Osteocyte (in vitro differentiated cells): ENCODE measurements around the gene TRIM14. TPM values are rescaled to one million over a fixed set of nuclear protein-coding genes. Genes with fewer than 3 reads are reported as not detected.

Experiments used
- DNase-seq: peaks from one replicate; pipeline ENCODE4 v3.0.0; 2021; ENCODE audit warnings: mixed read lengths; ENCODE audit not compliant: unreplicated experiment; ENCODE audit errors: extremely low spot score
- H3K27ac Mint-ChIP-seq: one replicate; pipeline ENCODE4 v1.8.0; 2021; ENCODE audit warnings: mild to moderate bottlenecking, mixed read lengths; ENCODE audit not compliant: unreplicated experiment
- H3K27me3 Mint-ChIP-seq: one replicate; pipeline ENCODE4 v1.8.0; 2021; ENCODE audit warnings: mixed read lengths; ENCODE audit not compliant: unreplicated experiment
- H3K36me3 Mint-ChIP-seq: one replicate; pipeline ENCODE4 v1.8.0; 2021; ENCODE audit warnings: mixed read lengths; ENCODE audit not compliant: unreplicated experiment
- H3K4me1 Mint-ChIP-seq: one replicate; pipeline ENCODE4 v1.8.0; 2021; ENCODE audit warnings: mixed read lengths; ENCODE audit not compliant: unreplicated experiment
- H3K4me3 Mint-ChIP-seq: one replicate; pipeline ENCODE4 v1.8.0; 2021; ENCODE audit warnings: mild to moderate bottlenecking, moderate library complexity, mixed read lengths; ENCODE audit not compliant: unreplicated experiment
- H3K9me3 Mint-ChIP-seq: one replicate; pipeline ENCODE4 v1.8.0; 2021; ENCODE audit warnings: mixed read lengths; ENCODE audit not compliant: unreplicated experiment
- CTCF ChIP-seq: fragments of 200-600 bp; sonication (generic); IDR thresholded peaks from 2 replicates; pipeline ENCODE4 v1.5.0; 2021; ENCODE audit warnings: antibody characterized with exemption, mild to moderate bottlenecking, moderate library complexity
- total RNA-seq: library from RNA; stranded (reverse); gene quantifications from 2 replicates; pipeline ENCODE4 v1.2.1, GENCODE V29; 2021

TRIM14 gene
- total RNA-seq, 1 donor from 2014 or later: 0.48 TPM

GRCh38 chr9:98097836-98098235 lies 21.2 kb downstream of the TRIM14 start:
- no peaks in the 10 kb centered on the region for H3K4me1 Mint-ChIP-seq
- H3K36me3 Mint-ChIP-seq: no peaks in the 10 kb centered on the region
- DNase-seq: no peak
- no peak overlapping the region for H3K4me3 Mint-ChIP-seq
- H3K27me3 Mint-ChIP-seq: peaks cover under 1% of the 10 kb centered on the region
- no peak for TF ChIP-seq CTCF
- H3K27ac Mint-ChIP-seq: no peak overlapping the region
- H3K9me3 Mint-ChIP-seq: no peaks in the 10 kb centered on the region

- Mint-ChIP-seq H3K36me3 (no peaks in the 10 kb centered on the region), H3K27me3 (peaks cover 2% of the 10 kb centered on the region), H3K9me3 (no peaks in the 10 kb centered on the region), H3K4me3 (no peak overlapping the region), H3K4me1 (no peaks in the 10 kb centered on the region), H3K27ac (no peak overlapping the region)
- no peak for DNase-seq
- TF ChIP-seq CTCF: no peak
Observed at GRCh38 chr9:98096091-98096490, 22.9 kb downstream of the TRIM14 start.

GRCh38 chr9:98095401-98095800 lies 23.6 kb downstream of the TRIM14 start:
- Mint-ChIP-seq H3K9me3 (no peaks in the 10 kb centered on the region), H3K4me1 (no peaks in the 10 kb centered on the region), H3K27ac (no peak overlapping the region), H3K4me3 (no peak overlapping the region), H3K36me3 (no peaks in the 10 kb centered on the region), H3K27me3 (peaks cover 2% of the 10 kb centered on the region)
- TF ChIP-seq CTCF: no peak
- no peak for DNase-seq

GRCh38 chr9:98094851-98095250 lies 24.2 kb downstream of the TRIM14 start:
- Mint-ChIP-seq H3K36me3 (no peaks in the 10 kb centered on the region), H3K9me3 (no peaks in the 10 kb centered on the region)

GRCh38 chr9:98094316-98094715 lies 24.7 kb downstream of the TRIM14 start:
- Mint-ChIP-seq H3K4me3 (no peak overlapping the region), H3K36me3 (no peaks in the 10 kb centered on the region), H3K27me3 (peaks cover 2% of the 10 kb centered on the region), H3K9me3 (no peaks in the 10 kb centered on the region), H3K4me1 (no peaks in the 10 kb centered on the region), H3K27ac (no peak overlapping the region)
- no peak for DNase-seq
- TF ChIP-seq CTCF: no peak

More at GRCh38 chr9:98094851-98095250, 24.2 kb downstream of the TRIM14 start:
- TF ChIP-seq CTCF: no peak
- no peak for DNase-seq
- Mint-ChIP-seq H3K4me1 (no peaks in the 10 kb centered on the region), H3K27ac (no peak overlapping the region), H3K27me3 (peaks cover 2% of the 10 kb centered on the region), H3K4me3 (no peak overlapping the region)
